Mesenchymal stem cell (in vitro differentiated cells and primary cell): Measurements from ENCODE around the gene OR4X1.
A peak's percentile ranks its signal among the peaks of the same experiment; 100 is the strongest.
"Not testable (repeated sequence)": the region's sequence is repeated elsewhere in the genome, so short reads cannot be mapped to it uniquely, and the experiment has no call there.

ENCODE experiments used
- DNase-seq: peaks from one replicate; pipeline ENCODE4 v3.0.0-alpha.2; 2013
- H2AFZ ChIP-seq: one replicate; pipeline ENCODE4 v1.6.1; 2013; ENCODE audit warnings: low read depth, mild to moderate bottlenecking, control low read depth, inconsistent platforms, low read length, moderate library complexity
- H2AK5ac ChIP-seq: 2 replicates; pipeline ENCODE4 v1.6.1; 2013; ENCODE audit warnings: low read length, moderate library complexity, mild to moderate bottlenecking, inconsistent platforms; ENCODE audit not compliant: severe bottlenecking
- H2BK120ac ChIP-seq: one replicate; pipeline ENCODE4 v1.6.1; 2013; ENCODE audit warnings: low read depth, mild to moderate bottlenecking, inconsistent platforms, low read length, moderate library complexity
- H2BK12ac ChIP-seq, 2 experiments: one replicate each; pipeline ENCODE4 v1.6.1; 2013; ENCODE audit warnings: inconsistent platforms in 2 of 2, low read length in 2 of 2, mild to moderate bottlenecking in 2 of 2, moderate library complexity in 2 of 2, control low read depth in 1 of 2
- H2BK15ac ChIP-seq: one replicate; pipeline ENCODE4 v1.6.1; 2013; ENCODE audit warnings: mild to moderate bottlenecking, low read depth, inconsistent platforms; ENCODE audit not compliant: poor library complexity, severe bottlenecking
- H2BK5ac ChIP-seq: 2 replicates; pipeline ENCODE4 v1.6.1; 2013; ENCODE audit warnings: low read depth, mild to moderate bottlenecking, low read length, control low read depth, inconsistent platforms; ENCODE audit not compliant: poor library complexity, severe bottlenecking
- H3K14ac ChIP-seq, 2 experiments: one replicate each; pipeline ENCODE4 v1.6.1; 2013; ENCODE audit warnings: inconsistent platforms in 2 of 2, low read length in 2 of 2, control low read depth in 1 of 2, mild to moderate bottlenecking in 1 of 2, moderate library complexity in 1 of 2
- H3K18ac ChIP-seq, 2 experiments: one replicate each; pipeline ENCODE4 v1.6.1; 2013; ENCODE audit warnings: inconsistent platforms in 2 of 2, low read length in 2 of 2, control low read depth in 1 of 2, low read depth in 1 of 2, mild to moderate bottlenecking in 1 of 2
- H3K23ac ChIP-seq, 2 experiments: one replicate each; pipeline ENCODE4 v1.6.1; 2013; ENCODE audit warnings: inconsistent platforms in 2 of 2, low read length in 2 of 2, mild to moderate bottlenecking in 2 of 2, moderate library complexity in 2 of 2, control low read depth in 1 of 2
- H3K27ac ChIP-seq: 2 replicates; pipeline ENCODE4 v1.5.1; 2013; ENCODE audit warnings: mild to moderate bottlenecking, moderate library complexity, low read length, control low read depth, inconsistent platforms; ENCODE audit not compliant: poor library complexity, severe bottlenecking
- H3K27me3 ChIP-seq, 2 experiments: 2 replicates each; pipeline versions ENCODE4 v1.6.1 to v1.7.0; 2013; ENCODE audit warnings: low read length in 2 of 2, mild to moderate bottlenecking in 2 of 2, moderate library complexity in 2 of 2, control low read depth in 1 of 2, inconsistent platforms in 1 of 2; ENCODE audit not compliant: control insufficient read depth in 1 of 2, insufficient read depth in 1 of 2
- H3K36me3 ChIP-seq, 2 experiments: 2 replicates each; pipeline versions ENCODE4 v1.6.1 to v1.7.0; 2013; ENCODE audit warnings: low read length in 2 of 2, control low read depth in 1 of 2, inconsistent platforms in 1 of 2, low read depth in 1 of 2, mild to moderate bottlenecking in 1 of 2; ENCODE audit not compliant: insufficient read depth in 2 of 2, control insufficient read depth in 1 of 2
- H3K4ac ChIP-seq, 2 experiments: one replicate each; pipeline ENCODE4 v1.6.1; 2013; ENCODE audit warnings: inconsistent platforms in 2 of 2, low read length in 2 of 2, mild to moderate bottlenecking in 2 of 2, moderate library complexity in 2 of 2, control low read depth in 1 of 2, low read depth in 1 of 2
- H3K4me1 ChIP-seq: 2 replicates; pipeline ENCODE4 v1.6.1; 2013; ENCODE audit warnings: low read depth, low read length, control low read depth; ENCODE audit not compliant: control insufficient read depth, insufficient read depth
- H3K4me2 ChIP-seq: 2 replicates; pipeline ENCODE4 v1.6.1; 2013; ENCODE audit warnings: low read length, mild to moderate bottlenecking, inconsistent platforms; ENCODE audit not compliant: poor library complexity, severe bottlenecking
- H3K4me3 ChIP-seq, 2 experiments: 2 replicates each; pipeline versions ENCODE4 v1.5.1 to v1.7.0; 2013; ENCODE audit warnings: low read length in 2 of 2, mild to moderate bottlenecking in 2 of 2, control low read depth in 1 of 2, low read depth in 1 of 2; ENCODE audit not compliant: insufficient read depth in 1 of 2
- H3K79me1 ChIP-seq: replicated peaks from 2 replicates; pipeline ENCODE4 v1.6.1; 2013; ENCODE audit warnings: mild to moderate bottlenecking, control low read depth, low read length, inconsistent platforms; ENCODE audit not compliant: poor library complexity, severe bottlenecking
- H3K9ac ChIP-seq: 2 replicates; pipeline ENCODE4 v1.7.0; 2013; ENCODE audit warnings: mild to moderate bottlenecking, low read length, moderate library complexity
- H3K9me3 ChIP-seq: 2 replicates; pipeline ENCODE4 v1.7.0; 2013; ENCODE audit warnings: mild to moderate bottlenecking, low read length; ENCODE audit not compliant: control insufficient read depth
- H4K8ac ChIP-seq: one replicate; pipeline ENCODE4 v1.6.1; 2013; ENCODE audit warnings: inconsistent platforms, mild to moderate bottlenecking, low read length, moderate library complexity
- H4K91ac ChIP-seq: one replicate; pipeline ENCODE4 v1.6.1; 2013; ENCODE audit warnings: mild to moderate bottlenecking, low read length, inconsistent platforms
- WGBS: methylation state at CpG from one replicate; pipeline ENCODE4 v1.1.7; 2013; ENCODE audit warnings: mixed read lengths; 5-methylcytosine and 5-hydroxymethylcytosine counted together

Gene OR4X1

GRCh38 chr11:48307760-48308386, 44.2 kb downstream of the OR4X1 start:
- Histone ChIP-seq H2BK5ac (no peak overlapping the region), H3K4me3 (no peak overlapping the region), H3K4me1 (no peaks in the 10 kb centered on the region), H3K18ac (no peak overlapping the region), H2AK5ac (no peak overlapping the region), H3K9me3 (no peaks in the 10 kb centered on the region), H2BK120ac (no peak overlapping the region), H4K8ac (no peak overlapping the region), H3K9ac (no peak overlapping the region), H2AFZ (no peak overlapping the region), H3K14ac (no peak overlapping the region), H3K27me3 (no peaks in the 10 kb centered on the region), H3K4ac (no peak overlapping the region), H3K79me1 (no peaks in the 10 kb centered on the region), H4K91ac (no peak overlapping the region), H3K23ac (no peak overlapping the region), H3K27ac (no peak overlapping the region), H2BK15ac (no peak overlapping the region), H3K4me2 (no peak overlapping the region), H2BK12ac (no peak overlapping the region), H3K36me3 (no peaks in the 10 kb centered on the region)
- 34% methylated on average over 5 of the region's 5 CpGs for WGBS
- DNase-seq: peak; percentile 30

GRCh38 chr11:48313590-48313989, 49.9 kb downstream of the OR4X1 start:
- not testable (repeated sequence) for H2AFZ ChIP-seq, H3K4me2 ChIP-seq, H4K91ac ChIP-seq, H3K27me3 ChIP-seq, H3K9me3 ChIP-seq, H3K27ac ChIP-seq, H2BK5ac ChIP-seq, H3K4me3 ChIP-seq, H3K4ac ChIP-seq, H3K14ac ChIP-seq, H3K79me1 ChIP-seq, H2BK15ac ChIP-seq, H3K4me1 ChIP-seq, H2BK12ac ChIP-seq, H3K9ac ChIP-seq, H3K36me3 ChIP-seq, DNase-seq, H3K18ac ChIP-seq, H2BK120ac ChIP-seq, H3K23ac ChIP-seq, H2AK5ac ChIP-seq, H4K8ac ChIP-seq
- 60% methylated on average over 1 of the region's 2 CpGs for WGBS
